ENCODE data around the gene MFAP5.

The MFAP5 gene, protein sequence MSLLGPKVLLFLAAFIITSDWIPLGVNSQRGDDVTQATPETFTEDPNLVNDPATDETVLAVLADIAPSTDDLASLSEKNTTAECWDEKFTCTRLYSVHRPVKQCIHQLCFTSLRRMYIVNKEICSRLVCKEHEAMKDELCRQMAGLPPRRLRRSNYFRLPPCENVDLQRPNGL

DNA sequence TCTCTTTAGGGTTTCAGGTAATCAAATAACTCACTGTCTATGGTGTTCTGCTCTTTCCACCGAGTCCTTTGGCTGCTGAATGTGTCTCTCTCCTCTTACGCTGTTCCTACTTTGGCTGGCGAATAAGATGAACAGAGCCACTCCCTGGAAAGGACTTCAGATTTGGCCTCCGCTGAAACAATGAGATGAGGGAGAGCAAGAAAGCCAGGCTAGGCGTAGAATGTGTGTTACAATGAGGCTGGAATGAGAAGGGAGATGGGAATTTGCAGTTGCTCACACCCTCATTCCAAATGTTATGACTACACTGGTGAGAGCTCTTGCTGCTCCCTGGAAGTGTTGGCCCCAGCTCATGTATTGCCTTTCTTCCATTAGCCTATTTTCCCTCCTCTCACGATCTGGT is at the start of gene MFAP5:
Gene MFAP5 (minus strand): TSS at position 234 of the 400 bp plus-strand sequence. CDS start 722 bp downstream, outside the sequence.
- DNase-seq (ENCODE audit: low spot score): no peak

DNA sequence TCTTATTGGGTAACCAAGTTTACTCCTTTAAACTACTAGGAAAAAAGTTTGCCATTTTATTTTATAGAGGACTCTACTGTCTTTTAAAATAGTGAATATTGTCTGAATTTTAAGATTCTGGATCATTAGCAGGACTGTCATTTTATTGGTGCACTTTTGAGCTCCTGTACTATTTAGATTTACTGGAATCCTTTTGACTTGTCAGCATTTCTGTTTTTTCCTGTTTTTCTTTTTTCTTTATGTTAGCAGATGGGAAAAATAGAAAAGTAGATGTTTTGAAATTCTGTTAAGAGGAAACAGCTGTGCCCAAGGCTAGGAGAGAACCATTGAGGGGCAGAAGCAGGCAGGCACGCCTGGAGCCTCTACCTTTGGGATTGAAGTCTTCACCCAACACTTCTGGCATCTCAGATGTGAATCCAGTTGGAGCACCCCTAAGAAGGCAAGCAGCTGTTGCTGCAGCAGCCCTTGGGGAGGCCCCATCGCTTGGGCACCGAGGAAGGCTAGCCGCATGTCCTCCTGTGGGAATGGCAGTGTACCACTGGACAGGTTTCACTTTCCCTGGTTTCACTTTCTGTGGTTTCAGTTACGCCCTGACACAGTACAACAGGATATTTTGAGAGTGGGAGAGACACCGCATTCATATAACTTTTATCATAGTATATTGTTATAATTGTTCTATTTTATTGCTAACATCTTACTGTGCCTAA is 46.7 kb upstream of the MFAP5 start:
- no peak for DNase-seq (ENCODE audit: low spot score)

DNA sequence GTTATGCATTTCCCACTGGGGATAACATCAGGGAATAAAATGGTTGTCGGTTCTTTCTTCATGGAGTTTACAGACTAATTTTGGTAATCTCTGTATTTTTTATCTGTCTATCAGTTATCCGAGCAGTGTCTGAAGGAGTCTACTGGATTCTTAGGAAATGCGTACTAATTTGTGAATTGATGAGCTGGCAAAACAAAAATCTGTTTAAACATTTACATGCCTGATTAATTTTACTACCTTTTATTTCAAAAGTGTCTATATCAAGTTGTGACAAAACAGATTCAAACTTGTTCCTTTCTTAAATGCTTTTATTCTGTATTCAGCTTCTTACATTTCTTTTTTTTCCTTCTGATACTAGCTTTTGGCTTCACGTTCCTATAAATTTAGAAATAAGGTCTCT is 39.5 kb upstream of the MFAP5 start:
- no peak for DNase-seq (ENCODE audit: low spot score)

DNA sequence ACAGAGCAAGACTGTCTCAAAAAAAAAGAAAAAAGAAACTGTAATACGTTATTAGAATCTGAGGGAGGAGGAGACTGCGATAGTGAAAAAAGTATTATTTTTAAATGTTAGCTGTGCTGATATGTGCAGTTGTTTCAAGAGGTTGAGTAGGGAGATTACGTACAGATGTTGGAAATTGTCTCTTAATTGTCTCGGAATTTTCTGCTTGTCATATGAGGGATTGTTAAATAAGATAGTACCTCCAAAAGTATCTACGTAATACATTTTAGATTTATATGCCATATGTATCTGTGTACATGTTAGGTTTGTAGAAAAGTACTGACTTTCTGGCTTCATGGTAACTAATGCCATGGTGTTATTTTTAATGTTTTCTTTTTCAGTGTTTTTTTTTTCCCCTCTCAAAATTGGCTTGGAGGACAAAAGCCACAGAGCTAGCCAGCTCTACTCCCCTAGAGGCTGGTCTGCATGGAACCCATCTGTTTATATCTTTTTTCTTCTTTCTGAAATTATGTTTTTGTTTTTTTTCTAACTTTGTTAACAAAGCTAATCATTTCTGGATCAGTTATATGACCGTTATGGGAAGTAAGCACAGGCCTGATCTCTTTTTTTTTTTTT is 38.5 kb upstream of the MFAP5 start:
- DNase-seq (ENCODE audit: low spot score): no peak

DNA sequence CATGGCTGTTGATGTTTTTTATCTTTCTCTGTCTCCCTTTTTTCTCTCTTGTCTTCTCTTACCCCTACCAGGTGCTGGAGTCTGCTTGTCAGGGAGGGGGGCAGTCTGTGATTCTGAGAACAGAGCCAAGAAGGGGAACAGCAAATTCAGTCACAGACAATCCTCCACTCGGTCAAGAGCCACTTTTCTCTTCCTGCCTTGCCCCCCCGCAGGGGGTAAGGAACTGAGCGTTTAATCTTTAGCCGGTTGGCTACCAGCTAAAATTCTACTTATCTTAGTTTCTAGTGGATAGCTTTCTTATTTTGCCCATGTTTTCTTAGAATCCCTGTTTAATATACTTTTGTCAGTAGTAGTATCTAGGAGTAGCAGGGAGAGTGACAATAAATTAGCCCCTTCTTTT is 37.1 kb upstream of the MFAP5 start:
- DNase-seq (ENCODE audit: low spot score): no peak

DNA sequence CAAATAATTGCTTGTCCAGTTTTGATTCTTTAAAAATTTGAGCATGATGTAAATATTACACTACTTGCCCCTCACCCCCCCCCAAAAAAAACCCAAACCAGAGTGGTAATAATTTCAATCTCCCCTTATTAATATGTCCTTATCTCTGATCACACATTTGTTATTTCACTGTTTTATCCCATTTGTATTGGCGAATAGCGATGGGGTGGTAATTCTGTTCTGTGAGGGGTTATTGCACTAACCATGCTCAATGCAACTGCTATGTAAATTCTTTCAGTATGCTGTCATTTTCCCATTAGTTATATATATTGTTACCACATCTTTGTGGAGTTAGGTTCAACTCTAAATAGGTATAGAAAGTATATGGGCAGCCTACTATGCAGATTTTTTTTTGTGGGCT is 36.3 kb upstream of the MFAP5 start:
- no peak for DNase-seq (ENCODE audit: low spot score)

DNA sequence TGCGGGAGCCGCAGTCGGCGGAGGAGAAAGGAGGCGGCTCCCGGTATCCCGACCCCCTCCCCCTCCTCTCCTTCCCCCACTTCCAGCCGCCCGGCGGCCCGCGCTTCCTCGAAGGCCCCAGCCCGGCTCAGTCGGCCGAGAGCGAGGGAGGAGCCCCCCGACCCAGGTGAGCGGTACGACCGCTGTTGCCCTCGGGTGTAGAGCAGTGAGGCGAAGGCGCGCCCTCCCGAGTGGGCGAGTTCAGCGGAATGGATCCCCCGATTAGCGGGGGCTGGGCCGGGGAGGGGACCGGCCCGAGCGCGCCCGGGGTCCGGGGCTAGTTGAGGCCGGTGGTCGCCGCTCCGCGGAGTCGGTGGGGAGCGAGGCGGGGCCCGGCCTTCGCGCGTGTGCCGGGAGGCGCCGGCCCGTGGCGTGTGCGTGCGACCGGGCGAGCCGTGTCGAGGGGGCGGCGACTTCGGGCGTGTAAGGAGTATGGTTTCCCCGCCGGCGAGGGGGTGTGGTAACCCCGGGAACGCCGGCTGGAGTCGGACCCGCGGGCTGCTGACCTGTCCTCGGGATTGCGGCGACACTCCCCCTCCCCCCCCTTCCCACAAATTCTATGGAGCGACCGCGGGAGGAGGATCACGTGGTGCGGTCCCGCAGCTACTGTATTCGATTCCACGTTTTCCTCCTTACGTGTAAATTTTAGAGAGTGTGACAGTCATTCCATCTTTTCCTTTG is 35.7 kb upstream of the MFAP5 start:
- DNase-seq (ENCODE audit: low spot score): peak; percentile 53

DNA sequence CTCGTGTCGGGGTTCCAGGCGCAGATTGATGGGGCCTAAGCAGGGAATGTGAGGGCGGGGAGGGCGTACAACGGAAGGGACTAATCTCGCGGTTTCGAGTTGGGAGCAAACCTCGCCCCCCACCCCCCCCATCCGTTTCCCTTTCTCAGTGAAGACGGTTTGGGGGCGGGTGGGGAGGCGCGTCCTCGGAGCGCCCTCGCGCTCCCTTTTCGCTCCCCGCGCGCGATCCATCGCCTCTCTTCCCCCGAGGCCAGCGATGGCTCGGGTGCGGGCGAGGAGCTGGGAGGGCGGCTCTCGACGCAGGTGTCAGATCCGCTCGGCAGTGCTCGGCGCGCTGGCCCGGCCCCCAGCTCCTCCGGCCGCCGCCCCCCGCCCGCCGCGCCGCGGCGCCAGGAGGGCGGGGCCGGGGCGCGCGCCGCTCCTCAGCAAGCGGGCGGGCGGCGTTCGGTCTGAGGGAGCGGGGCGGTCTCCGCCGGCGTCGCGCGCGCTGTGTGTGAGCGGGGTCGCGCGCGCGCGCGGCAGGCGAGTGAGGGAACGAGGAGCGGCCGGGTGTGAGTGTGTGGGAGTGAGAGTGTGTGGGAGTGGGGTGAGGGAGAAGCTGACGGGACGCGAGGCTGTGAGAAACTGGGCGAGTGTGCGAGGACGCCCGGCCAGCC is 35.0 kb upstream of the MFAP5 start, which contains the start of gene RIMKLB:
Gene RIMKLB (plus strand): TSS at position 516 of the 656 bp plus-strand sequence. CDS start 15,876 bp downstream, outside the sequence.
- DNase-seq (ENCODE audit: low spot score): peak; percentile 85

DNA sequence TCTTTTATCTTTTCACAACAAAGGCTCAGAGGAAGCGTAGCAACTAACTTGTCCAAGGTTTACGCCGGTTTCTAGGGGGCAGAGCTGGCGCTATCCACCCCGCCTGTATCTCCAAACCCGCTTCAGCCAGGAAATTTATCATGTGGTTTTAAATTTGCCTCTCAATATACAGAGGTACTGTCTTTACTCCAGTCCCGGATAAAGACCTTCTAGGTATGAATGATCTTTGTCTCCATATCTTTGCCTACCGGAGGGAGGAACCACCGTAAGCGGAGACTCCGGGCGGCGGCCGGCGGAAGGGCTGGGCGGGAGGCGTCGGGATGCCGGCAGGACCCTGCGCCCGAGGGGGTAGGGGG is 34.5 kb upstream of the MFAP5 start:
- peak; percentile 15 for DNase-seq (ENCODE audit: low spot score)

DNA sequence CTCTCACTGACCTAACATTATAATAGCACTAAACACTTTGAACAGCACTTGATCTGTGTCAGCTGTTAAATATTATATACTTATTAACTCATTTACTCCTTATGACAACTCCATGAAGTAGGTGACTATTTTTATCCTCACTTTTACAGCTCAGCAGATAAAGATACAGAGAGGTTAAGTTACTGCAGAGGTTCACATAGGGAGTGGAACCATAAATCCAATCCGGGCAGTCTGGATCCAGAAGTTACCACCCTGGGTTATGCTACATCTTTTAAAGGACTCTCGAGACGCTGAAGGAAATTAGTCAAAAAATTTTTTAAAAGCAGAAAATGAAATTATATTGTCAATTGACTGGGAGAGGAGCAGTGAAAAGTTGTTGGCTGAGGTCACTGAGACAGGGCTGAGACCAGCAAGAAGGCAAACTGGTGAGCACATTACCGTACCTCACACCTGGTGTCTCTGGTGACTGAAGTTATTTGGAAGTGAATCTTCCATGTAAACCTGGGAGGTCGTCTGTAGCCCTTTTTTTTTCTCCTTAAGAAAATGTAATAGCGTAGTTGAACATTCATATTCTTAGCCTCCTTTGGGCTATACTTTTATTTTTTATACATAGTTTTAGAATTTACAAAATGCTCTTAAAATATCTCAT is 33.9 kb upstream of the MFAP5 start:
- DNase-seq (ENCODE audit: low spot score): no peak

DNA sequence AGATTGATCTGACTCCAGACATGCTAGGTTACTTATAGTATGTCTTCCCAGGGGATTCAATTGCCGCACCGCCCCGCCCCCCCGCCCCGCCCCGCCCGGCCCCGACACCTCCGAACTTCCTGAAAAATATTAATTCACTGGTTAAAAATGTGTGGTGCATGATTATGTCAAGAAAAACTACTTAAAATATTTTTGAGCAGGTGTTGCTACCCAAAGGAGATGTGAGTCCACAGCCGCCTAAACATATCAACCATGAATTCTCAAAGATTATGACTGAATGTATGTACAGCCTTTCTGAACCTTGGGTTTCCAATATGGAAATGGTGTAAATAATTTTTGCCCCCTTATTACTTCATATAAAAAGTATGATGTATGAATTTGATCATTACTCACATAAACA is 32.5 kb upstream of the MFAP5 start:
- no peak for DNase-seq (ENCODE audit: low spot score)

DNA sequence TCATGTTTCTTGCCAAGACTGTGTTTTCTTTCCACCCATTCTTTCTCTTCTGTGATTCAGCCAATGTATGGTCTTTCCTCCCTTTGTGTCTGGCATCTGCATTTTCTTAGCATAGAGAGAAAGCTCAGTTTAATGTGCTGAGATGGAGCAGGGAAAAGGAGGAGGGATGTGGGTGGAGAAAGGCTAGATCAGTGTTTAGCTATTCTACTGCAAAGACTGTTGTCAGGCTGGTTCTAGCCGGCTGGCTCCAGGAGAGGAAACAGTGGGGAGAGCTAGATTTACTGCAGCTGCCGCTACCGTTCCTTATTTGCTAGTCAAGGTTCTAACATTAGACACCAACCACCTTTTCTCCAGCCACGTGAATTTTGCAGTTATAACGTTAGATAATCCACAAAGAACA is 29.9 kb upstream of the MFAP5 start:
- DNase-seq (ENCODE audit: low spot score): peak; percentile 35

DNA sequence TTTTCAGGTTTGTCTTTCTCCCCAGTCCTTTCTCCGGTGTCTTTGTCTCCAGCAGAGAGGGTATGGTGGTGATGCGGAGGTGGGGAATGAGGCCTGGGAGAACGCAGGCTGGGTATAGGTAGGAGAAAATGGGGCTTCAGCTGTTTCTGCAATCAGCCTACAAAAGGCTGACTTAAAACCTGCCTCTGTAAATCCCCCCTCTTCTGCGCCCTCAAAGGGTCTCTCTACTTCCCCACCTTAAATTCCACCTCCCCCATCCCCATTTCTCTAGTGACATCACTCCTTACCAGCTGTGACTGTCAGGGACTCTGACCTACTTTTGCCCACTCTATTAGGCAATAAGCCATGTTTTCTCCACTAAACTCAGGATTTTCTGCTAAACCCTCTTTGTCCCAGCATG is 27.1 kb upstream of the MFAP5 start:
- DNase-seq (ENCODE audit: low spot score): no peak

DNA sequence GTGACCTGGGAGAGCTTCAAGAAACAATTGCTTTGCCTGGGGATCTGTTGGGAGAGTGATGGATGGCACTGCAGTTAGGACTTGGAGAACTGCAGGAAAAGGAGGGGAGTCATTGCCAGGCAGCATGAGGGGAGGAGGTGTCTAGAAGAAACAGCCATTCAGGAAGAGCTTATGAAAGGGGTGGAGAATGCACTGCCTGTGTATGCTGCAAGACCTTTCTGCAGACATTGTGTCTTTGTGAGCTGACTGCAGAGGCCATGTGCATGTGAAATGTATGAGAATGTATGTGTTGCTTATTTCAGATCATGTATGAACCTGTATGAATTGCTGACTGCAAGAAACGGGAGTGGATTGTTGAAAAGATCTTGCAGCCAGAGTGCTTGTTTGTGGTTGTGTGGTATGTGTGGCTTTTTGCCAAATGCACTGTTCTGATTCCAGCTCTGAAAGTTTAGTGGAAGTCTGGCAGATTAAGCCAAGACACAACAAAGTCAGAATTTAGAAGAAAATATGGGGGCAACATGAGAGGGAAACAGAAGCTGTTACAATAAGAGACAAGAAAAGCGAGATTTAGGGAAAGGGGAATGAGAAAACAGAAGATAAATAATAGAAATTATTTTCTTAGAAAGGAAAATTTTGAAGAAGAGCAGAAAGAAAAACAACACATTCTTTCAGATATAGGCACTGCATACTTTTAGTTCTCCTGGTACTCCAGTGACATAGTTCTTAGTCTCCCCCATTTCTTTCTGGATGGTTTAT is 25.4 kb upstream of the MFAP5 start:
- no peak for DNase-seq (ENCODE audit: low spot score)

DNA sequence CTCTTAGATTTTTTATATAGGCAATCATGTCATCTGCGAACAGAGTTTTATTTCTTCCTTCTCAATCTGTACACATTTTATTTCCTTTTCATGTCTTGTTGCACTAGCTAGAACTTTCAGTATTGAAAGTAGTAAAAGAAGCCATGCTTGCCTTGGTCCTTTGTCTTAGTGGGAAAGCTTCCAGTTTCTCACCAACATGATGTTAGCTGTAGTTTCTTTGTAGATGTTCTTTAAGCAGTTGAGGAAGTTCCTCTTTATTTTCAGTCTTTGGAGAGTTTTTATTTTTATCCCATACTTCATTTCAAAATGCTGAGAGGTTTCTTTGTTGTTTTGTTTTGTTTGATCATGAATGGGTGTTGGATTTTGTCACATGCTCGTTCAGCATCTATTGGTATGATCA is 22.4 kb upstream of the MFAP5 start:
- DNase-seq (ENCODE audit: low spot score): no peak

DNA sequence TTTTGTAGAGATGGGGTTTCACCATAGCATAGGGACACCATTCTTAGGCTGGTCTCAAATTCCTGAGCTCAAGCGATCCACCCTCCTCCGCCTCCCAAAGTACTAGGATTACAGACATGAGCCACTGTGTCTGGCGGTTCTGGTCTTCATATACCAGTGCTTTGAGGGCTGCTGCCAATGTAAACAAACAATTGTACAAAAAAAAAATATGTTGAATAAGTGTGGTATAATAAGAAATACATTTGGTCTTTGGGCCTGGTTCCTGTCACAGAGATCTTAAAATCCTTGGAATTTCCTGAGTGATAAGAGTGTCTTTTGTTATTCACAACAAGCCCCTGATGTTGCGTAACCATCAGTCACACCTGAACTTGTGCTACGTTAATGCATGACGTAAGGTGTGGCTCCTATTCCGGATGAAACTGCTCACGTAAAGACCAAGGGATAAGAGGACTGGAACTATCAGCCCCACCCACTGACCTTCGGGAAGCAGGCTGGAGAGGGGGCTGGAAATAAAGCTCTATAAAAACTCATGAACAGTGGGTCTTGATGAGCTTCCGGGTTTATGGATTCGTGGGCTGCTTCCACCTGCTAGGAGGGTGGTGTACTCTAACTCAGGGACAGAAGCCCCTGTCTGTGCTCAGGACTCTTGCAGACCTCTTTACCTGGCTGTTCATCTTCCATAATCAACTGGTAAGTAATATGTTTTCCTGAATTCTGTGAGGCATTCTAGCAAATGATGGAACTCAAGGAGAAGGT is 18.7 kb upstream of the MFAP5 start:
- DNase-seq (ENCODE audit: low spot score): no peak

DNA sequence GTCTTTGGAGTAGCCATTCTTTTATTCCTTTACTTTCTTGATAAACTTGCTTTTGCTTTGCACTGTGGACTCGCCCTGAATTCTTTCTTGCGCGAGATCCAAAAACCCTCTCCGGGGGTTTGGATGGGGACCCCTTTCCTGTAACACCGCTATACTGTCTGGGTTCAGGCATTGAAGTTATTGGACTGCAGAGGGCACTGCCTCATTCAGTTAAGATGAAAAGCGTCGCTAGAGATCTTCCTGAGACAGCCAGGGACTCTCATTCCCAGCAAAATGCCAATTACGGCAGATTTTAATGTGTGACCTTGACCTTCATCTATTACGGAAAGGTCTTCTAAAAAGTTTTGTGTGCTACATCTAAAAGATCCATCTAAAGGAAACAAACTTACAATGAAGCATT is 17.9 kb upstream of the MFAP5 start:
- no peak for DNase-seq (ENCODE audit: low spot score)

DNA sequence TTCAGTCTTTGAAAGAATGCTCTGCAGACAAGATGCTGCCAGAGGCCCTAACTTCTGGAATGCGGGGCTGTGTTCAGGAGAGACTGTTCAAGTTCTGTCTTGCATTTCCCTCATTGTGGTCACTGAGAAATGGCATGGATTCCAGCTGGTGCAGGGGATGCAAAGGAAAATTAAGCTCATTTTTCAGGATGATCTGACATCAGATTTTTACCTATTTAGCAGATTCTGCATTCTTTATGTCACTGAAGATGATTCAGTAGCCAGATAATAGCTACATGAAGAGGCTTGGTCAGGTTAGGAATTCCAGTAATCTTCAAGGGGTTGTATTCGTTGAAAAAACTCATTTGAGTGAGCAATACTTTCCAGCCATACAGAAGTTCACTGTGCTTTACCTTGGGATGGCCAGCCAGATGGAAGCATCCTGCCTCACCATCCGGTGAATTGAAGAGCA is 16.1 kb upstream of the MFAP5 start:
- DNase-seq (ENCODE audit: low spot score): no peak

DNA sequence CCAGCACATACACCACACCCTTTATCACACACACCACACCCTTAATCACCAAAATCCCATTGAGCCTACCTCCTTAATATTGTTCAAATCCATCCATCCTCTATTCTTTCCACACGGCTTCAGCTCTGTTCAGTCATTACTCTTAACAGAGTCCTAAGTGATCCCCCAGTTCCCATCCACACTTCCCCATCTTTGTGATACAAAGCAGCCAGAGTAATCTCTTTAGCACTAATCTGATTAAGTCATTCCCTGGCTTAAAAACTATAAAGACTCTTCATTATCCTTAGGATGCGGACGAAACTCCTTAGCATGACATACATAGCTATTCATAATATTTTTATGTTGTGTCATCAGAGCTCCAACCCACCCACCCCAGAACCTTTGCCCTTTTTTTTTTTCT is 14.7 kb upstream of the MFAP5 start:
- no peak for DNase-seq (ENCODE audit: low spot score)

DNA sequence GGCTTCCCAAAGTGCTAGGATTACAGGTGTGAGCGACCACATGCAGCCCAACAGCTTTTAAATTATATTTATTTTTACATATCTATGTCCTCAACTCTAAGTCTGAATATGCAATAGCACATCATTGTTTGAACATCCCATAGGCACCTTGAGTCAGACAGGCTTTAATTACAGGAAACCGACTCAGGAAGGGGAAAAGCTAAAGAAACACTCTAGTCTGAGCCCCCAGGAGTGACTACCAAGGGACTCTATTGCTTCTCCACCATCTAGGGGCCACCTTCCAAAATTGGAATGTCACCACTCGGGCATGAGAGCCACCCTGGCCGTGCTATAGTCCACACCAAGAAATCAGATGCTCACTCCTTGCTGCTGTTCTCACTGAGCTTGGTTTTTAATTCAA is 14.0 kb upstream of the MFAP5 start:
- no peak for DNase-seq (ENCODE audit: low spot score)
